Mesodermal cell (in vitro differentiated cells): ENCODE measurements around the gene SEMA3F.
A peak's percentile ranks its signal among the peaks of the same experiment; 100 is the strongest.

Experiments
- H3K27ac ChIP-seq: 2 replicates; pipeline ENCODE4 v1.7.0; 2013; ENCODE audit warnings: mild to moderate bottlenecking, low read depth, low read length, moderate library complexity; ENCODE audit not compliant: severe bottlenecking
- H3K36me3 ChIP-seq: 2 replicates; pipeline ENCODE4 v1.7.1; 2013; ENCODE audit warnings: mild to moderate bottlenecking, low read length, moderate library complexity; ENCODE audit not compliant: control insufficient read depth, insufficient read depth
- H3K4me1 ChIP-seq: one replicate; pipeline ENCODE4 v1.7.1; 2013; ENCODE audit warnings: mild to moderate bottlenecking, low read length; ENCODE audit not compliant: insufficient read depth, control insufficient read depth, poor library complexity, severe bottlenecking
- H3K4me3 ChIP-seq: 2 replicates; pipeline ENCODE4 v1.7.0; 2013; ENCODE audit warnings: low read length, control low read depth, mild to moderate bottlenecking; ENCODE audit not compliant: insufficient read depth, poor library complexity, severe bottlenecking; ENCODE audit errors: extremely low read depth
- H3K9me3 ChIP-seq: 2 replicates; pipeline ENCODE4 v1.7.1; 2013; ENCODE audit warnings: mild to moderate bottlenecking, low read length, moderate library complexity; ENCODE audit not compliant: control insufficient read depth
- WGBS, 2 experiments: methylation state at CpG; one replicate each; pipeline ENCODE4 v1.1.5; 2013; ENCODE audit warnings: missing lambda C conversion rate in 2 of 2; ENCODE audit not compliant: insufficient coverage in 2 of 2; 5-methylcytosine and 5-hydroxymethylcytosine counted together

SEMA3F gene

GRCh38 chr3:50147016-50147415 lies 8.1 kb upstream of the SEMA3F start:
- H3K4me3 ChIP-seq, result no peak overlapping the region
- 97 to 98% methylated on average over 5 to 6 of the region's 7 CpGs for WGBS, 2 experiments
- no peak overlapping the region for H3K27ac ChIP-seq

DNA sequence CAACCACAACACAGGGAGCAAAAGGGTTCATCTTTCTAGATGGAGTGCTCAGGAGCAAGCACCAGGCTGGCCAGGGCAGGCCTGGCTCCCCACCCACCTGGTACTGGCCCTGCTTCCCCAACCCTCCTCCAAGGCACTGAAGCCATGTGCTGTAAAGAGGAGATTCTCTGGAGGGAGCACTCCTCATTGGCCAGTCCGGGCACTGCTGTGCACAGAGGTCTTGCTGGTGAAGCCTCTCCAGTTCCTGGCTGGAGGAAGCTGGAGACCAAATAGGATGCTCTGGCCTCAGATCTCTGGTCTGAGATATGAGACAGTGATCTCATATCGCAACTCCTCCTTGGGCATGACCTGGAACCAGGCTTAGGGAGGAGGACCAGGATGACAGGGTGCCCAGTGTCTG lies 7.7 kb upstream of the SEMA3F start:
- Histone ChIP-seq H3K9me3 (no peaks in the 10 kb centered on the region), H3K36me3 (no peaks in the 10 kb centered on the region), H3K4me1 (peaks cover 12% of the 10 kb centered on the region), H3K27ac (no peak overlapping the region), H3K4me3 (no peak overlapping the region)
- 90% methylated on average over 2 of the region's 2 CpGs for WGBS, 2 experiments

More at GRCh38 chr3:50147016-50147415, 8.1 kb upstream of the SEMA3F start:
- peaks cover 12% of the 10 kb centered on the region for H3K4me1 ChIP-seq
- no peaks in the 10 kb centered on the region for H3K36me3 ChIP-seq
- no peaks in the 10 kb centered on the region for H3K9me3 ChIP-seq

- WGBS, 2 experiments, result 74 to 85% methylated on average over 4 to 5 of the region's 6 CpGs
- Histone ChIP-seq H3K36me3 (no peaks in the 10 kb centered on the region), H3K4me1 (peaks cover 12% of the 10 kb centered on the region), H3K27ac (no peak overlapping the region), H3K4me3 (no peak overlapping the region), H3K9me3 (no peaks in the 10 kb centered on the region)
Measured at GRCh38 chr3:50147861-50148260, 7.3 kb upstream of the SEMA3F start.

DNA sequence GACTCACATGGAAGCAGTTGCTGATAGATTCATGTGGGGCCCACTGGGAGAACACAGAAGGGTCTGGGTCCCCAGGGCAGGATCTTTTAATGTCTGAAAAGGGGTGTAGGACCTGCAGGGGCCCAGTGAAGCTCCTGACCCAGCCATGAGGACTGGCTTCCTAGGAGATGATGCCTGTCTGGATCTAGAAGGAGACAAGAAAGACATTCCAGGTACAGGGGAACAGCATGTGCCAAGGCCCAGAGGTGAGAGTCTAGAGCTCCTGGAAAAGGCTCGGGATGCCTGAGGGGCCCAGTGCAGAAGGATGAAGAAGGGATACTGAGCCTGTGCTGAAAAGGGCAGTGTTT lies 4.7 kb upstream of the SEMA3F start:
- no peak overlapping the region for H3K27ac ChIP-seq
- 67 to 78% methylated on average over 1 of the region's 1 CpG for WGBS, 2 experiments
- H3K9me3 ChIP-seq, result no peaks in the 10 kb centered on the region
- peaks cover 16% of the 10 kb centered on the region for H3K4me1 ChIP-seq
- no peaks in the 10 kb centered on the region for H3K36me3 ChIP-seq
- no peak overlapping the region for H3K4me3 ChIP-seq

DNA sequence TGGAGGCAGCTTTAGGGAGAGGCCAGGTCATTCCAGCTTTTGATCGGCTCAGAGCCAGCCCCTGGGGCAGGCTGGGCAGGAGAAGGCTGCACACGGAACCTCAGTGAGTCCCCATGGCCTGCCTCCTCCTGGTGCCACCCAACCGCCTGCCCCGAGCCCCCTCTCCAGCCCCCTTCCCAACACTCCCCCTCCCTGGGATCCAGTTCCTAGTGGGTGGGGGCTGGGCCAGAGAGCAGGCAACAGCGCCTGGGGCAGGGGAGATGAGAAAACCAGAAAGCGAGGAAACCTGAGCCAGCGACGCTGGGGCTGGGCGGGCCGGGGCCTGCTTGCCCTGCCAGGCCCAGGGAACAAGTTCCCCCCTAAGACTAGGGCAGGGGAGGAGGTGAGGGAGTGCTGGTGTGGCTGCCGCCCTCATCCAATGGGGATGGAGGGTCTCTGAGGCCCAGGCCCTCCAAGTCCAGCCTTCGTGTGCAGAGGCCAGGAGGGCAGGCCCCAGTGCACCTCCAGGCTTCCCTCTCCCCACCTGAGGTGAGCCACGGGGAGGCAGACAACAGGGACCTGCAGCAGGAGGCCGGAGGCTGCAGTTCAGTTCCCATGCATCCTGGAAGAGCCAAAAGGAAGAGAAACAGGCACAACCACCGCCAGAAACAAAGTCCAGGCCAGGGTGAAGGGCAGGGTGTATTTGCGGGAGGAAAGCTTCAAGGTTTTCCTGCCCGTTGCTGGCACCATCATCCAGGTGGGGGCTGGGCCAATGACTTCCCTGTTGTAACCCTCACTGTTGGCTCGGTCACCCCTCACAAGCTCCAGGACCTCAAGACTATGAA lies 4.0 kb upstream of the SEMA3F start:
- peaks cover 16% of the 10 kb centered on the region for H3K4me1 ChIP-seq
- peak overlapping the region; percentile 45 for H3K27ac ChIP-seq
- no peak overlapping the region for H3K4me3 ChIP-seq
- no peaks in the 10 kb centered on the region for H3K36me3 ChIP-seq
- WGBS, 2 experiments, result 62 to 71% methylated on average over 11 to 14 of the region's 18 CpGs
- H3K9me3 ChIP-seq, result no peaks in the 10 kb centered on the region

DNA sequence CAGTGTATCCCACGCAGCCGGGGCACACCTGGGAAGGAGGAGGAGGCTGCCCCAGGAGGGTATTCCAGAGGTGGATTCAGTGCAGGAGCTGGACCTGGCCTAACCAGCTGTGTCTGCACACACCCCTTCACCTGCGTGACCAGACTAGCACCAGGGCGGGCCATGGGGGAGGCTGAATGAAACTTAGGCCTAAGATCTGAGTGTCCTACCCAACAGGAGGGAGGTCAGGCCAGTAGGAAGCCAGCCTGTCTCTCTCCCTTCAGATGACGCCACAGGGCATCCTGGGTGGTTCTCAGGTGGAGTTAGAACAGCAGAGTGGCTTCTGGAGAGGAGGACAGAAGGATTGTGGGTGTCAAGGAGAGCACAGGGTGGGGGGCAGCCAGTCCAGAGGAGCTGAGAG lies 3.4 kb upstream of the SEMA3F start:
- no peak overlapping the region for H3K4me3 ChIP-seq
- no peaks in the 10 kb centered on the region for H3K36me3 ChIP-seq
- no peaks in the 10 kb centered on the region for H3K9me3 ChIP-seq
- peaks cover 22% of the 10 kb centered on the region for H3K4me1 ChIP-seq
- no peak overlapping the region for H3K27ac ChIP-seq
- 96 to 98% methylated on average over 2 to 4 of the region's 5 CpGs for WGBS, 2 experiments

- Histone ChIP-seq H3K4me1 (peaks cover 37% of the 10 kb centered on the region), H3K27ac (no peak overlapping the region), H3K4me3 (peak overlapping the region; percentile 47), H3K36me3 (no peaks in the 10 kb centered on the region), H3K9me3 (no peaks in the 10 kb centered on the region)
- 55 to 56% methylated on average over 9 of the region's 9 CpGs for WGBS, 2 experiments
Measured at GRCh38 chr3:50153782-50154475, 1.2 kb upstream of the SEMA3F start.

DNA sequence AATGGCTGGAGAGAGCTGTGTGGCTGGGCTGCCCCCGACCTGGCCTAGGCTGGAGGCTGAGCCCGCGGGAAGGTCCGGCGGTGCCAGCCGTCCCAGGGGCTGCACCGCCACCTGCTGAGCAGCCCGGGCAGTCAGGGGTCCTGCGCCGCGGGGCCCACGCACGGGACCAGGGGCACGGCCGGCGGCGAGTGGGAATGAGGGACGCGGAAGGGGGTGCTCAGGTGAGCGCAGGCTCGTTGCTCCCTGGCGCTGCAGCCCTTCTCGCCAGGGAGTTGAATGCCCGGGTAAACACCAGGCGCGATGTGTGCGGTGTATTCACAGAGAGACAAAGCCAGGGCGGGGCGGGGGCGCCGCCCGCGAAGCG lies 666 bp upstream of the SEMA3F start:
- Histone ChIP-seq H3K4me3 (peak overlapping the region; percentile 47), H3K9me3 (no peaks in the 10 kb centered on the region), H3K4me1 (peaks cover 41% of the 10 kb centered on the region), H3K36me3 (no peaks in the 10 kb centered on the region), H3K27ac (no peak overlapping the region)
- WGBS, 2 experiments, result 4 to 9% methylated on average over 18 to 26 of the region's 34 CpGs

DNA sequence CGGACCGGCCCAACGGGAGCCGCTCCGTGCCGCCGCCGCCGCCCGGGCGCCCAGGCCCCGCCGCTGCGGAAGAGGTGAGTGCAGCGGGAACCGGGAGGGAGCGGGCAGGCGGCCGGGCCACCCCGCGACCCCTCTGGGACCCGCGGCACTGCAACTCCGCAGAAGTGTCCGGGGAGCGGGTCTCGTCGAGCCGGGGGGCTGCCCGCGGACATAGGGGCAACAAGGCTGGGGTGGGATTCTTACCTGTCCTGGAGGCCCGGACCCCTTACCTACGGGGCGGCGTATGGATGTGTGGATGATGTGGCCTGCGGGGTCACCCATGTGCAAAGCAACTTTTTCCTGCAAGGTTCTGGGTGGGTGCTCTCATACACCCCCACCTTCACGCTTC lies 361 bp downstream of the SEMA3F start:
- 0 to 1% methylated on average over 12 to 33 of the region's 37 CpGs for WGBS, 2 experiments
- Histone ChIP-seq H3K4me1 (peaks cover 38% of the 10 kb centered on the region), H3K27ac (no peak overlapping the region), H3K9me3 (no peaks in the 10 kb centered on the region), H3K36me3 (no peaks in the 10 kb centered on the region), H3K4me3 (peak overlapping the region; percentile 47)

DNA sequence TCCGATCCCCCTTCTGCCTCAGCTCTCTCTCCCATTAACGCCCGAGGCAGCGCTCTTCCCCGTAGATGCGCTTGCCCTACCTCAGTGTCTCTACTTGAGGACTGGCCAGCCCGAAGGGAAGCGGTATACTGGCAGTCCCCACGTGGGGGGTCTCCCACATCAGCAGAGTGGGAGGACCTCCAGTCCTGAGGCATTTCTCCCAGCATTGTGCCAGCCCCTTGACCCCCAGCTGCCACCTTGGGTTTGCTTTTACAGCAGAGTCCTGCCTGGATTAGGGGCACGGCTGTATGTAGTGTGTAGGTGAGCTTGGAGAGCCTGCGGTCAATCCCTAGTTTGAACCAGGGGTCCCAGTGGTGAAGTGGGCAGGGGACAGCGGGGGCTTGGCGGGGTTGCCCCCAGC lies 767 bp downstream of the SEMA3F start:
- Histone ChIP-seq H3K4me3 (peak overlapping the region; percentile 47), H3K4me1 (peaks cover 42% of the 10 kb centered on the region), H3K36me3 (no peaks in the 10 kb centered on the region), H3K27ac (no peak overlapping the region), H3K9me3 (no peaks in the 10 kb centered on the region)
- WGBS, 2 experiments, result 11 to 12% methylated on average over 12 to 13 of the region's 13 CpGs
